Kidney epithelial cell (primary cell): ENCODE measurements around the gene AKR1B1. TPM values are rescaled to one million over a fixed set of nuclear protein-coding genes. Genes with fewer than 3 reads are reported as not detected.

Experiments used
- DNase-seq: peaks from one replicate; pipeline ENCODE4 v3.0.0-alpha.2; 2010; ENCODE audit warnings: low read depth
- H3K27me3 ChIP-seq: 2 replicates; pipeline ENCODE4 v1.6.0; 2011; ENCODE audit warnings: low read length; ENCODE audit not compliant: control insufficient read depth, insufficient read depth
- H3K36me3 ChIP-seq: 2 replicates; pipeline ENCODE4 v1.5.1; 2011; ENCODE audit warnings: low read length; ENCODE audit not compliant: control insufficient read depth, insufficient read depth
- H3K4me3 ChIP-seq: 2 replicates; pipeline ENCODE4 v1.5.1; 2011; ENCODE audit warnings: low read depth, mild to moderate bottlenecking, control low read depth, low read length
- CTCF ChIP-seq: IDR thresholded peaks from 2 replicates; pipeline ENCODE4 v1.5.1; 2011; ENCODE audit warnings: mild to moderate bottlenecking, moderate library complexity, low read length, control low read depth, inconsistent platforms; ENCODE audit not compliant: insufficient read depth, poor library complexity, severe bottlenecking
- total RNA-seq: library from RNA; depleted of rRNA; stranded (reverse); fragments of >200 nt; gene quantifications from 2 replicates; pipeline ENCODE4 v1.2.3, GENCODE V29; 2015

Gene AKR1B1
- total RNA-seq, 1 donor from 2014 or later: 80.0 TPM

- Histone ChIP-seq H3K4me3 (no peak overlapping the region), H3K36me3 (no peaks in the 10 kb centered on the region), H3K27me3 (no peaks in the 10 kb centered on the region)
- TF ChIP-seq CTCF: no peak
- DNase-seq: no peak
Measured at GRCh38 chr7:134468475-134468874, 9.6 kb upstream of the AKR1B1 start.

DNA sequence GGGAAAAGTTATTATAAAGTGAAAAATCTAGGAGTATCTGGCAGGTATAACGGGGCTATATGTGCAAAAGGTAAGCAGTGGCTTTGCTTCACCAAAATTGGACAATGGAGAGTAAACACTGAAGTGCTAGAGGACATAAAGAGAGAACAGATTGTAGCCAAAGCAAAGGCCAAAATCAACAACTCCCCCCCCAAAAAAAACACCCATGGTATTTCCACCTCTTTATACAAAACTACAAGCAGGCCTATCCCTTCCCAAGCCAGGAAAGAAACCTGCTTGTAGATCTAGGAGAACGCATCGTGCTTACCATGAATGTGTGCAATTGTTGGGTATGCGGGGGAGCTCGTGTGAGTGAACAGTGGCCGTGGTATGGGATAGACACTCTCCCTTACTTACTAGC, 9.2 kb upstream of the AKR1B1 start:
- Histone ChIP-seq H3K4me3 (no peak overlapping the region), H3K36me3 (no peaks in the 10 kb centered on the region), H3K27me3 (no peaks in the 10 kb centered on the region)
- DNase-seq: no peak
- TF ChIP-seq CTCF: no peak

DNA sequence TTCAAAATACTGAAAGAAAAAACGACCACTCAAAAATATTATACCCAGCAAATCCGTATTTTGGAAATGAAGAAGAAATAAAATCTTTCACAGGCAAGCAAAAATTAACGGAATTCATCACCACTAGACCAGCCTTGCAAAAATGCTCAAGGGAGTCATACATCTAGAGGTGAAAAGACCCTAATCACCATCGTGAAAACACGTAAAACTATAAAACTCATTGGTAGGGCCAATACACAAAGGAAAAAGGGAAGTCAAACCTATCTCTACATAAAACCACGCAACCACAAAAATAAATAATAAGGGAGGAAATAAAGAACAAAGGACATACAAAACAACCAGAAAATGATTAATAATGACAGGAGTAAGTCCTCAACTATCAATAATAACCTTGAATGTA, 6.6 kb upstream of the AKR1B1 start:
- TF ChIP-seq CTCF: no peak
- Histone ChIP-seq H3K27me3 (no peaks in the 10 kb centered on the region), H3K4me3 (no peak overlapping the region), H3K36me3 (no peaks in the 10 kb centered on the region)
- no peak for DNase-seq

DNA sequence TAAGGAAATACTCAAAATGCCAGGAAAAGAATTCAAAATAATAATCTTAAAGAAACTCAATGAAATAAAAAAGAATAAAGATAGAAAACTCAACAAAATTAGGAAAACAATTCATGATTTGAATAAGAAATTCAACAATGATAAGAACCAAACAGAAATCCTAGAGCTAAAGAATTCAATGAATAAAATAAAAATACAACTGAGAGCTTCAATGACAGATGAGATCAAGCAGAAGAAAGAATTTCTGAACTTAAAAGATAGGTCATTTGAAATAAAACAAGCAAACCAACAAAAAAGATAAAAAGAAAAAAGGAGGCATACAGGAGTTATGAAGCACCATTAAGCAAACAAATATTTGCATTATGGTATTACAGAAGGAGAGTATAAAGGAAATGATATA, 5.6 kb upstream of the AKR1B1 start:
- DNase-seq: no peak
- TF ChIP-seq CTCF: no peak
- H3K4me3 ChIP-seq: no peak overlapping the region
- H3K36me3 ChIP-seq: no peaks in the 10 kb centered on the region
- no peaks in the 10 kb centered on the region for H3K27me3 ChIP-seq

DNA sequence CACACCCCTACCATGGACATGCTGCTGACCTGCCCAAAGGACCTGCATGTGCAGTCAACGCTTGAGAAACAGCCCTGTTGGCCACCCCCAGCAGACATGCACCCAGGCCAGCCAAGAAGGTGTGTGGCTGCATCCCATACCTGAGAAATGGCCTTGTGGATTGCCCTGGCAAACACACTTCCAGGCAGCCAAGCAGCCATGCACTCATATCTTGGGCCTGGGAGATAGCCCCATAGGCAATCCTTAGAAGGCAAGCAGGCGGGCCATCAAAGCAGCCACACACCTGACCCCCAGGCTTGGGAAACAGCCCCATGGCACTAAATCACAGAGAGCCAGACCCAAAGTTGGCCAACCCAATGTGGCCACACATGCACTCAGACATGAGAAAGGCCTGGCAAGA, 4.9 kb upstream of the AKR1B1 start:
- DNase-seq: no peak
- H3K27me3 ChIP-seq: no peaks in the 10 kb centered on the region
- no peaks in the 10 kb centered on the region for H3K36me3 ChIP-seq
- TF ChIP-seq CTCF: no peak
- no peak overlapping the region for H3K4me3 ChIP-seq

GRCh38 chr7:134462337-134462925, 3.5 kb upstream of the AKR1B1 start:
- Histone ChIP-seq H3K36me3 (no peaks in the 10 kb centered on the region), H3K4me3 (no peak overlapping the region), H3K27me3 (no peaks in the 10 kb centered on the region)
- no peak for TF ChIP-seq CTCF
- peak; percentile 74 for DNase-seq
